Measurements from ENCODE around the gene KCTD3.

DNA sequence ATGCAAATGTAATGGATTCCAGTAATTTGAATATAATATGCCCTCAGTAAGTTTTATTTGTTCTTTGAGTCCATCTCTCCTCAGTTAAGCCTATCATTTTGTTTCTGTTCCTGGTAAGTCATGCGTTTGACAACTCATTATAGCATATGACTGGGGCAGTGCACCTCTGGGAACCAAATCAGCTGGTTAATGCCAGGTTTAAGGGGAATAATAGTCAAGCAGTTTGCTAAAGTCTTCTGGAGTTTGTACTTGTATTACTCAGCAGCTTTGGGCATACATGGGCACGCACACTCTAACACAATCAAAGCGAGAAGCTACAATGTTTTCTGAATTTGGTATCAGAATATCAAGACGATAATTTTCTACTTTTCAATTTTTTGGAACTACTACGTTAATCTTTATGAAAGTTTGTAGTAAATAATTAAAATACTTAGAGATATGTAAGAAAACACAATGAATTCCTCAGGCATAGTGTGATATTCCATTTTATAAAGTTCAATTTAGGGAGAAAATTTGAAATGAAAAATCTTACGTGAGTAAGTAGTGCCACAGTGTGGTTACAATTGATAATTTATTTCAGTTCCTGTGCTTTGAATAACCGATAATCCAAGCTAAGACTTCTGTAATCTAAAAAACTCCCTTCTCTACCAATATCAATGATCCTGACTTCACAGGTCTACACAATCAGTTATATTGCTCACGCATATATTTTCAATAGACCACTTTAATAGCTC, 43.8 kb upstream of the KCTD3 start:
- no peak for TF ChIP-seq EZH2 (IDR thresholded peaks at IDR 0.05; ENCODE audit: low read length)
- TF ChIP-seq, protein P1, sequence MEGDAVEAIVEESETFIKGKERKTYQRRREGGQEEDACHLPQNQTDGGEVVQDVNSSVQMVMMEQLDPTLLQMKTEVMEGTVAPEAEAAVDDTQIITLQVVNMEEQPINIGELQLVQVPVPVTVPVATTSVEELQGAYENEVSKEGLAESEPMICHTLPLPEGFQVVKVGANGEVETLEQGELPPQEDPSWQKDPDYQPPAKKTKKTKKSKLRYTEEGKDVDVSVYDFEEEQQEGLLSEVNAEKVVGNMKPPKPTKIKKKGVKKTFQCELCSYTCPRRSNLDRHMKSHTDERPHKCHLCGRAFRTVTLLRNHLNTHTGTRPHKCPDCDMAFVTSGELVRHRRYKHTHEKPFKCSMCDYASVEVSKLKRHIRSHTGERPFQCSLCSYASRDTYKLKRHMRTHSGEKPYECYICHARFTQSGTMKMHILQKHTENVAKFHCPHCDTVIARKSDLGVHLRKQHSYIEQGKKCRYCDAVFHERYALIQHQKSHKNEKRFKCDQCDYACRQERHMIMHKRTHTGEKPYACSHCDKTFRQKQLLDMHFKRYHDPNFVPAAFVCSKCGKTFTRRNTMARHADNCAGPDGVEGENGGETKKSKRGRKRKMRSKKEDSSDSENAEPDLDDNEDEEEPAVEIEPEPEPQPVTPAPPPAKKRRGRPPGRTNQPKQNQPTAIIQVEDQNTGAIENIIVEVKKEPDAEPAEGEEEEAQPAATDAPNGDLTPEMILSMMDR (optimal IDR thresholded peaks at IDR 0.05 in 1 of 3, IDR thresholded peaks at IDR 0.05 in 1 of 3, conservative IDR thresholded peaks at IDR 0.05 in 1 of 3; ENCODE audit: extremely low read depth in 1 of 3, insufficient read depth in 2 of 3, low read length in 3 of 3), result no peak
